SJSA1 (cell line): ENCODE measurements around the gene TSPAN31. TPM values are rescaled to one million over a fixed set of nuclear protein-coding genes. Genes with fewer than 3 reads are reported as not detected.

Experiments
- DNase-seq, 2 experiments: peaks; one replicate each; pipeline ENCODE4 v3.0.0-alpha.2; 2015 to 2020; ENCODE audit warnings: low spot score in 2 of 2, low read depth in 1 of 2
- H3K27ac ChIP-seq: fragments of 250-450 bp; sonication (Bioruptor Pico); 2 replicates; pipeline ENCODE4 v1.5.1; 2020; ENCODE audit warnings: mild to moderate bottlenecking, moderate library complexity
- H3K27me3 ChIP-seq: fragments of 250-450 bp; sonication (Bioruptor Pico); replicated peaks from 2 replicates; pipeline ENCODE4 v1.5.1; 2020; ENCODE audit warnings: mild to moderate bottlenecking, moderate library complexity
- H3K36me3 ChIP-seq: fragments of 250-450 bp; sonication (Bioruptor Pico); 2 replicates; pipeline ENCODE4 v1.5.1; 2020; ENCODE audit warnings: mild to moderate bottlenecking
- H3K4me1 ChIP-seq: fragments of 250-450 bp; sonication (Bioruptor Pico); replicated peaks from 2 replicates; pipeline ENCODE4 v1.6.1; 2021; ENCODE audit warnings: mild to moderate bottlenecking
- H3K4me3 ChIP-seq: fragments of 250-450 bp; sonication (Bioruptor Pico); 2 replicates; pipeline ENCODE4 v1.5.1; 2020; ENCODE audit warnings: mild to moderate bottlenecking
- H3K9me3 ChIP-seq: fragments of 250-450 bp; sonication (Bioruptor Pico); replicated peaks from 2 replicates; pipeline ENCODE4 v1.5.1; 2020; ENCODE audit warnings: mild to moderate bottlenecking
- total RNA-seq: library from RNA; depleted of rRNA; stranded (reverse); fragments of >200 nt; shearing (Covaris generic); gene quantifications from 2 replicates; pipeline ENCODE4 v1.2.3, GENCODE V29; 2014

The TSPAN31 gene
- total RNA-seq, 1 experiment from 2014 or later: 571 TPM

DNA sequence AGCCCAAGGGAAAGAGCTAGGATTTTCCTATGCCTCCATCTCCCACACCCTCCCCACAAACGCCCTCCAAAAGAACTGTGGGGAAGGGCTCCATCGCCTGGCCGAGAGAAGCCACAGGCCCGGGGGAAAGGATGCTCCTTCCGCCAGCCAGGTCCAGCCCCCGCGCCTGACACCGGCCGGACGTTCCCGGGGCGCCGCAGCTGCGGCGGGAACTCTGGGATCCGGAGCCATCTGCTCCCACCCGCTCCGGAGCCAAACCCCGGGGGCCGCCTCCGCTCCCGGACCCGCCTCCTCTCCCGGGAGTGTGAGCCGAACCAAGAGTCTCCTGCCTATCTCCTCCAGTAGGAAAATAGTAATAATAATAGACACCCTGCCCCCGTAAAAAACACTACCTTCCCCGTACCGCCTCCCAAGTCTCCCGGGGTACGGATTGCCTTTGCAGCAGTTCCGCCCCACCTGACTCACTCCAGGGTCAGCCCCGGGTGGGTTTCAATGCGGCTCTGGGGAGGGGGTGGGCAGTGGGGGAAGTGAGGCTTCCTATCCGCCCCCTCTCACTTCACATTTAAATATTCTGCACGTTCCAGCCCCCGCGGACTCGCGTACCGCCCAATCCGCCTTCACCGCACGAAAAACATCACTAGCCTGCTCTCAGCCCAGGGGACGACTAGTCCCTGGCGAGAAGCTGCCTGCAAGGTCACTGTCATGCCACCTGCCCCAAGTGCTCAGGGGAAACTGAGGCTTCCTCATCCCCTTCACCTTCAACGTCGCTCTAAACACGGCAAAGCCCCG lies 8.7 kb upstream of the TSPAN31 start:
- Histone ChIP-seq H3K4me1 (peaks cover 27% of the 10 kb centered on the region), H3K27ac (no peak overlapping the region), H3K4me3 (peak overlapping the region; percentile 0; the same call in 1 of the 2 replicates), H3K9me3 (peaks cover 16% of the 10 kb centered on the region), H3K36me3 (peaks cover 7% of the 10 kb centered on the region), H3K27me3 (peaks cover 98% of the 10 kb centered on the region)
- peak in 1 of 2 experiments; percentile 99 for DNase-seq

DNA sequence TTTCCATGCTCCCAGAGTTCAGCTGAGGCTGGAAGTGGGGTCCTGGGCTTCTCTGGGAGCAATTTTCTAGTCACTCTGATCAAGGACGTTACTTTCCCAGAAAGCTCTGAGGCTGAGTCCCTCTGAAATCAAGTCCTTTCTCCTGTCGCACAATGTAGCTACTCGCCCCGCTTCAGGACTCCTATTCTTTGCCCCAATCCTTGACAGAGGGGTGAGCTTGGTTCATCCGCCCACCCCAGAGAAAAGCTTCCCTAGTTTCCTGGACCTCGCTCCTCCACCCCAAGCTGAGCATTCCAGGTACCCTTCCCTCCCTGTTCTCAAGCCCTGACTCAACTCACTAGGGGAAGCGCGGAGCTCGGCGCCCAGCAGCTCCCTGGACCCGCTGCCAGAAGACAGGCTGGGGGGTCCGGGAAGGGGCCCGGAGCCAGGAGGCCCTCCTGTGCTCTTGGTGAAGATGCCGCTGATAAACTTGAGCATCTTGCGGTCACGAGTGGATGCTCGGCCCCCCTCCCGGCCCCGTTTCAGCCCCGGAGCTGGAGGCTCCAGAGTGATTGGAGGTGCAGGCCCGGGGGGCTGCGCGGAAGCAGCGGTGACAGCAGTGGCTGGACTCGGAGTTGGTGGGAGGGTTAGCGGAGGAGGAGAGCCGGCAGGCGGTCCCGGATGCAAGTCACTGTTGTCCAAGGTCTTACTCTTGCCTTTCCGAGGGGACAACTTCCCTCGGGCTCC lies 7.9 kb upstream of the TSPAN31 start:
- Histone ChIP-seq H3K27ac (no peak overlapping the region), H3K4me1 (peaks cover 27% of the 10 kb centered on the region), H3K36me3 (peaks cover 7% of the 10 kb centered on the region), H3K27me3 (peaks cover 98% of the 10 kb centered on the region), H3K4me3 (no peak overlapping the region), H3K9me3 (peaks cover 16% of the 10 kb centered on the region)
- DNase-seq: peak in 1 of 2 experiments; percentile 95

DNA sequence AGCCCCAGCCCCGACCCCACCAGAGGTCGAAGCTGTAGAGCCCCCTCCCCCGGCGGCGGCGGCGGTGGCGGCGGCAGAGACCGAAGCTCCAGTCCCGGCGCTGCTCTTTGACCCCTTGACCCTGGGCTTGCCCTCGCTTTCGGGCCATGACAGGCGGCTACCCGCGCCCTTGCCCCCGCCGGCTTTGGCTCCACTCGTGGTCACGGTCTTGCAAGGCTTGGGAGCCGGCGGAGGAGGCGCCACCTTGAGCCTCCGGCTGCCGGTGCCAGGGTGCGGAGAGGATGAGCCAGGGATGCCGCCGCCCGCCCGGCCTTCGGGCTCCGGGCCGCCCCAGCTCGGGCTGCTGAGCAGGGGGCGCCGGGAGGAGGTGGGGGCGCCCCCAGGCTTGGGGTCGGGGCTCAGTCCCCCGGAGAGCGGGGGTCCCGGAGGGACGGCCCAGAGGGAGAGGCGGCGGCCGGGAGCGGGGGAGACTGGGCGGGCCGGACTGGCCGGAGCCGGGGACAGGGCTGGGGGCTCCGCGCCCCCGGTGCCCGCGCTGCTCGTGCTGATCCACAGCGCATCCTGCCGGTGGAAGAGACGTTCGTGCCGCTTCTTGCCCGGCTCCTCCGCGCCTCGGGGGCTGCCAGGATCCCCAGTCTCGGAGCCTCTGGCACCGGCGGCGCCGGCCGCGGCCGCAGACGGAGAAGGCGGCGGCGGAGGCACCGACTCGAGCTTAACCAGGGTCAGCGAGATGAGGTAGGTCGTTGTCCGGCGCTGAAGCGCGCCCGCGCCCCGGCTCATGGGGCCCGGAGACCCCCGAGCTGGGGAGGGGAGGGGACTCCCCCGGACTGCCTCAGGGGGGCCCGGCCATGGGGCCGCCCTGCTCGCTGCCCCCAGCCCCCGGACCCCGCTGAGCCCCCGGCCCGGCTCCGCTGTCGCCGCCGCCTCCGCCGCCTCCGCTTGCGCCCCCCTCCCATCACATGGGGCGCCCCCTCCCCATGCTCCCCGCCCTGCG lies 7.1 kb upstream of the TSPAN31 start:
- H3K27ac ChIP-seq: no peak overlapping the region
- DNase-seq: peak in 1 of 2 experiments; percentile 93
- peak overlapping the region; percentile 16 for H3K4me3 ChIP-seq
- peaks cover 7% of the 10 kb centered on the region for H3K36me3 ChIP-seq
- peaks cover 16% of the 10 kb centered on the region for H3K9me3 ChIP-seq
- H3K4me1 ChIP-seq: peaks cover 27% of the 10 kb centered on the region
- H3K27me3 ChIP-seq: peaks cover 98% of the 10 kb centered on the region

DNA sequence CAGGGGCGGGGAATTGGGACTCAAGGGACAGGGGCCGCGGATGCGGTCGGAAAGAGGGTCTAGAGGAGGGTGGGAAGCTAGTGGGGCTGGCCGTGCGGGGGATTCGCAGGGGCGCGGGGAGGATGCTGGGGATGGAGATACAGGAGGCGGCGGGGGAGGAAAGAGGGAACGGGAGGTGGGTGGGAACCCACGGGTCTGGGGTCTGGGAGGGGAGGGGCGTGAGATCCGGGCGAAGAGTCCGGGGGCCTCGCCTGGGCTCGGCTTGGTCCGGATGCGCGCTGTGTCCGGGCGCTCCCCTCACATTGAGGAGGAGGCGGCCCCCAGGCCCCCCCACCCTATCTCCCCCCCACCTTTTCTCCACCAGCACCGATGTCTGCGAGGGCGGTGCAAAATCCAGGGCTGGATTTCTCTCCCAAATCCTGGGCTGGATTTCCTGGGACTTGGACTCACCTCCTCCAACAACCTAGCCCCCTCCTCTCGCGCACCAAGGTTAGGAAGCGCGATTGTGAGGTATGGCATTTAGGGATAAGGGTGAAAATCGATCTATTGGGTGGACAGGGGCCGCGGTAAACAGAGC lies 6.1 kb upstream of the TSPAN31 start, which contains the start of gene AGAP2:
Gene AGAP2 (minus strand): TSS at position 82 of the 577 bp plus-strand sequence. CDS start 496 bp downstream, outside the sequence.
- peaks cover 7% of the 10 kb centered on the region for H3K36me3 ChIP-seq
- peaks cover 96% of the 10 kb centered on the region for H3K27me3 ChIP-seq
- no peak for DNase-seq
- peaks cover 13% of the 10 kb centered on the region for H3K9me3 ChIP-seq
- H3K4me1 ChIP-seq: peaks cover 27% of the 10 kb centered on the region
- H3K27ac ChIP-seq: no peak within 1 kb of the TSS
- H3K4me3 ChIP-seq: peak within 1 kb of the TSS; percentile 16

DNA sequence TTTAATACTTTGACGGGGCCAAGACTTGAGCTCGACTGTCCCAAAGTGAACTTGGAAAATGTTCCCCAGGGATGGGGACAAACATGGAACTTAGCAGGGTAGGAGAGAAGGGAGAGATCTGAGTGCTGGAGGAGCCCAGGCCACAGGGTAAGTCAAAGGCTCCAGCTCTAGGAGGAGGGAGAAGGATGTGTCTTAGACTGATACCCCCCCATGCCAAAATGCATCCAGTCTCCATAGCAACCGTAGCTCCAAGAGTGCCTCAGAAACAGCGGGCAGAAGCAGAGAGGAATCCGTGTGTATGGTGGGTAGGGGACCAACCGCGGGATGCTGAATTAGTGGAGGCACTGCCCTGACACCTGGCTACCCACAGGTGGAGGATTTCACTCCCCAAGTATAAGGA lies 5.5 kb upstream of the TSPAN31 start:
- Histone ChIP-seq H3K36me3 (peaks cover 7% of the 10 kb centered on the region), H3K27me3 (peaks cover 95% of the 10 kb centered on the region), H3K27ac (no peak overlapping the region), H3K4me3 (no peak overlapping the region), H3K9me3 (peaks cover 12% of the 10 kb centered on the region), H3K4me1 (peaks cover 34% of the 10 kb centered on the region)
- peak in 1 of 2 experiments; percentile 83 for DNase-seq

DNA sequence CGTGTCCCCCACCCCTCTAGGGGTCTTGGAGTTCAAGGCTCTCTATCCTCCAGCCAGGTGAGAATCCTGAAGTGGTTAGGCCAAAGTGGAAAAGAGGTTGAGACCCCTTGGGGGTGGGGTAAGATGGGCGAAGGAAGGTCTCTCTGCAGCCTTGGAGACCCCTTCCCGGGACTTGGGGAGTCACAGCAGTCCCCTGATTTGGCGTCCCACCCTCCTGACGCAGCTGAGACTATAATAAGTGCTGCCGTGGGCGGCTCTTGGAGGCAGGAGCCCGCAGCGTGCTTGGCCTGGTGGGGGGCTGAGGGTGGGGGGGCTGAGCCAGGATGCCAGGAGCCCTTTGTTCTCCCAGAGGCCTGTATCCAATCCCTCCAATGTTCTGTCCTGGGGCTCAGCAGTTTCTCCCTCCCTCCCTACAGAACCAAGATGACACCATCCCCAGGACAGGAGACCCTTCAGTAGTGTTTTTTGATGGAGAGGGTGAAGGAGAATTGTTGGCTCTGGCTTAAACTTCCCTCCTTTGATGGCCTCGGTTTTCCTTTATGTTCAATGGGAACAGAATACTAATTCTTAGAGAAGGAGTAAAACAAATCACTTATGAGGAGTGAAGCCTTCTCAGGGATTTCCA lies 4.8 kb upstream of the TSPAN31 start:
- peaks cover 12% of the 10 kb centered on the region for H3K9me3 ChIP-seq
- peaks cover 36% of the 10 kb centered on the region for H3K4me1 ChIP-seq
- H3K4me3 ChIP-seq: no peak overlapping the region
- H3K27me3 ChIP-seq: peaks cover 89% of the 10 kb centered on the region
- H3K27ac ChIP-seq: no peak overlapping the region
- peaks cover 9% of the 10 kb centered on the region for H3K36me3 ChIP-seq
- DNase-seq: peak; percentile 71 to 81

DNA sequence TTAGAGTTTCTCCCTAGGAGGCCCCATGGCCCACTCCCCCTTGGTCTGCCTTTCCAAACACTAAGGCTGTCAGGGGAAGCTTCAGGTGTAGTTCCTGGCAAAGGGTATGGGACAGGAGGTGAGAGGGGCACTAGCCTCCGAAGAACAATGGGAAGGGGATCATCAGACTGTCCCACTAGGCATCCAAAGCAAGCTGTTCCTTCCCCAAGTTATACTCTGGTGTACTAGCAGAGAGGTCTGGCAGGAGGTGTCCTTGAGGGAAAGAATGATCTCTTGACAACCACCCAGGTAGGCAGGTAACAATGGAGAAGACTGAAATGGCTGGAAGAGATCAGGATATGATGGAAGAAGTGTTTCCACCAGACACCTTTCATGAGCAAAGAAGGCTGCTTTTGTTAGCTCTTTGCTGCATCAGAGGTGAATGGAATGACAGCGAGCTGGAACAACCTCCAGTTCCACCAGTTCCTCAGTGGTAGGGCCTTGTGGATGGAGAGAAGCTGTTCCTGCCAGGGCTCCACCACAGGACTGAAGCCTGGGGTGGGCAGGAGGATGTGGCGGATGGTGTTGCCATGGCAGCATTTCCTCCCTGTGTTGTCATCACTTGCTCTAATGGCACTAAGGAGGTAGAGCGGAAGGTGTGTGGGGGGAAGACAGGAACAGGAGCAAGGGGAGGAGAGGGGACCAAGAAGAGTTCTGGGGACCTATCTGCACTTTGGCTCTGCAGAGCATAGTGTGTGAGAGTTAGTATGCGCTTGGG lies 4.0 kb upstream of the TSPAN31 start:
- no peak overlapping the region for H3K4me3 ChIP-seq
- H3K27ac ChIP-seq: no peak overlapping the region
- DNase-seq: peak; percentile 75 to 83
- H3K4me1 ChIP-seq: peaks cover 41% of the 10 kb centered on the region
- peaks cover 17% of the 10 kb centered on the region for H3K36me3 ChIP-seq
- peaks cover 81% of the 10 kb centered on the region for H3K27me3 ChIP-seq
- peaks cover 12% of the 10 kb centered on the region for H3K9me3 ChIP-seq

DNA sequence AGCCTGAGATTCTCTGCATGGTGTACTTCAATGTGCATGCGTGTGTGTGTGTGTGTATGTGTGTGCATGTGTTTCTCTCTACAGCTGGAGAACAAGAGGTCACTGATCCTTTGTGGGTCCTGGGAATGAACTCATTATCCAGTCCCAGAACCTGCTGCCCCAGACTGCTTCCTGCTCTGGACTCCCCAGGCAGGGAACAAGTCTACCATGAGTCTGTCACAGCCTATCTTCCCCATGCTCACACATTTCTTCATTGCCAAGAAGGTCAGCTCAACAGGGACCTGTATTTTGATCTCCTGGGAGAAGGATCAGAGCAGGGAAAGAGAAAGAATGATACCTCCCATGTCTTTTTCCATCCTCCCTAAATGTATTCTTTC lies 3.4 kb upstream of the TSPAN31 start:
- Histone ChIP-seq H3K9me3 (peaks cover 12% of the 10 kb centered on the region), H3K27me3 (peaks cover 75% of the 10 kb centered on the region), H3K4me1 (peaks cover 41% of the 10 kb centered on the region), H3K36me3 (peaks cover 23% of the 10 kb centered on the region), H3K27ac (no peak overlapping the region), H3K4me3 (no peak overlapping the region)
- peak in 1 of 2 experiments; percentile 84 for DNase-seq

DNA sequence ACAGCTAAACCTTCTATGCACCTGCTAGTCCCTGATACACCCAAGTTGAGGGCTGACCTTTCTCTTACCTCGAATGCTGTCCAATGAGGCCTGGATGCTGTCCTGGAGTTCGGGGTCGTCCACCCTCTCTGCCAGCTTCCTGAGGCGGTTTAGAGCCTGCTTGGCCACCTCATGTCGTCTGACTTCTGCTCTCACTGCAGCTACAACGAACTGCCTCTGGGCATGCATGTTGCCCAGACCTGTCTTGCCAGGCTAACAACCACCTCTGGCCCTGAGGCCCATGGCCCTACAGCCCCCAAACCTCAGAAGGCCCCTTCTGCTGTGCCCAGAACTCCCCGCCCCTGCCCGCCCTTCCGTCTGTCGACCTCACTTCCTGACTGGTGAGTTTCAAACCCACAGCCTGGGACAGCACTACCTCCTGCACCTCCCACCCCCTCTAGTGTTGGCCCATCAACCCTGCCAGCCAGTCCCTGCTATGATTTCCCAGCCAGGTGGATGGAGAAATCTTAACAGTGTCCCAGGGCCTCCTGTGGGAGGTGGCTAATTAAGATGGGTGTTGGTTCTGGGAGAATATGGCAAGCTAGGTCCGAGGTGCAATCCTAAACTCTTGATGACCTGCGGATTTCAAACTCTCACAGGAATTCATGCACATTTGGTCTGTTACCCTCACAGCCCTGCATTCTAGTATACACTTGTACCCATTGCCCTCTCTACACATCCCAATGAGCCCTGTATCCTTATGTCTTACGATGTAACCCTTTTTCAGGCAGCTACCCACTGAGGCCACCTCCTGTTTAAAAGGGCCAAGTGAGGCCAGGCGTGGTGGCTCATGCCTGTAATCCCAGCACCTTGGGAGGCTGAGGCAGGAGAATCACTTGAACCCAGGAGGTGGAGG lies 2.7 kb upstream of the TSPAN31 start:
- peaks cover 10% of the 10 kb centered on the region for H3K9me3 ChIP-seq
- peaks cover 34% of the 10 kb centered on the region for H3K4me1 ChIP-seq
- peak; percentile 76 to 87 for DNase-seq
- peaks cover 30% of the 10 kb centered on the region for H3K36me3 ChIP-seq
- peaks cover 68% of the 10 kb centered on the region for H3K27me3 ChIP-seq
- H3K4me3 ChIP-seq: no peak overlapping the region
- no peak overlapping the region for H3K27ac ChIP-seq

DNA sequence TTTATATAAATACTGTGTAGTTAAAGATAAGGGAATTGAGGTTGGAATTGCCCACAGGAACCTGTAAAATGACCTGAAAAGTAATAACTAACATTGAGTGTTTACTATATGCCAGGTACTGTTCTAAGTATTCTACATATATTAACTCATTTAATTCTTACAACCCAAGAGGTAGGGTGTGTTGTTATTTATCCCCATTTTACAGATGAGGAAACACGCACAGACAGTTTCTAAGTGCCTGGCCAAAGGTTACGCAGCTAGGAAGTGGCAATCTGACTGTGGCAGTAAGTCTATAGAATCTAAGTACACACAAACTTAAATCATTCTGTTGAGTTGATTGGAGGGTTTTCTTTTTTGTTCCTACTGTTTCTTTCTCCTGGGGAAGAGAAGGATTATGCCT lies 1.1 kb upstream of the TSPAN31 start:
- H3K4me3 ChIP-seq: peak overlapping the region; percentile 50
- no peaks in the 10 kb centered on the region for H3K9me3 ChIP-seq
- peak in 1 of 2 experiments; percentile 69 for DNase-seq
- H3K36me3 ChIP-seq: peaks cover 39% of the 10 kb centered on the region
- H3K27me3 ChIP-seq: peaks cover 54% of the 10 kb centered on the region
- no peak overlapping the region for H3K27ac ChIP-seq
- H3K4me1 ChIP-seq: peaks cover 24% of the 10 kb centered on the region

DNA sequence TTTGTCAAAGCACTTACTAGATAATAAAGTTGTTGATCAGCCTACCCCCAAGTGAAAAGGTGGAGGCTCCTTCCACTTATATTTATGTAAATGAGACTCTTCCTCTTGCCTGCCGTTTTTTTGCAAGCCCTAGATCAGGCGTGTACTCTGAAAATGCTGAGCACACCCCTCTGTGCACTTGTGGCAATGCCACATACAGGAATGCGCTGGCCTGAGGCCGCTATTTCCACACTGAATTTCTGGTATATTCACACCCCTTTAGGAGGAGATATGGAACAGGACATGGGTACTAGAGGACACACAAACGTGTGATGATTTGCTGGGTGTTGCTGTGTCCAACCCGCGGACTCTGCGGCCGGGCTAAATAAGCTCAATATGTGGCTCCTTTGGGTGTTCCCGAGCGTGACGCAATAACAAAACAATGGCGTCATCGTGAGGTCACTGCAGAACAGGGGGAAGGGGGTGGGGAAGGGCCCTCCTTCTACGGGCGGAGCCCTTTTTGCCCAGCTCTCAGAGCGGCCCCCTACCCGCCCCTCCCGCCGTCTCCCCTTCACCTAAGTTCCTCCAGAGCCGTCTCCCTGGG lies 554 bp upstream of the TSPAN31 start:
- no peak for DNase-seq
- Histone ChIP-seq H3K27me3 (peaks cover 48% of the 10 kb centered on the region), H3K4me3 (peak overlapping the region; percentile 50), H3K4me1 (peaks cover 24% of the 10 kb centered on the region), H3K36me3 (peaks cover 44% of the 10 kb centered on the region), H3K27ac (peak overlapping the region; percentile 88), H3K9me3 (no peaks in the 10 kb centered on the region)
